CD4-positive, alpha-beta memory T cell (primary cell): ENCODE results near the gene ANKDD1A. TPM values are rescaled to one million over a fixed set of nuclear protein-coding genes. Genes with fewer than 3 reads are reported as not detected.

Experiments
- CTCF ChIA-PET: fragments of 350-600 bp; sonication (Branson Sonifier 250); formaldehyde crosslinking; loops from one replicate; lab custom pipeline; 2021; ENCODE audit warnings: inconsistent platforms; ENCODE audit not compliant: partially characterized antibody; lab: Charles Lee
- POLR2A ChIA-PET: fragments of 350-600 bp; sonication (Branson Sonifier 250); formaldehyde crosslinking; loops from one replicate; lab custom pipeline; 2021; ENCODE audit not compliant: partially characterized antibody; lab: Charles Lee
- DNase-seq, 5 donors: peaks; one replicate each; pipeline versions ENCODE4 v3.0.0 to v3.0.0-alpha.2; 2020 to 2022; ENCODE audit warnings: mixed read lengths in 1 of 5
- H3K27ac ChIP-seq: one replicate; pipeline ENCODE4 v1.7.0; 2013; ENCODE audit warnings: low read depth, low read length
- H3K27me3 ChIP-seq: 2 replicates; pipeline ENCODE4 v1.7.0; 2013; ENCODE audit warnings: mild to moderate bottlenecking, low read length, moderate library complexity; ENCODE audit not compliant: insufficient read depth
- H3K36me3 ChIP-seq: 2 replicates; pipeline ENCODE4 v1.7.0; 2013; ENCODE audit warnings: mild to moderate bottlenecking, low read length, moderate library complexity; ENCODE audit not compliant: insufficient read depth
- H3K4me1 ChIP-seq: 2 replicates; pipeline ENCODE4 v1.7.0; 2013; ENCODE audit warnings: mild to moderate bottlenecking, low read length, moderate library complexity; ENCODE audit not compliant: insufficient read depth
- H3K4me3 ChIP-seq, 2 donors: one replicate each; pipeline ENCODE4 v1.7.0; 2013; ENCODE audit warnings: low read length in 2 of 2, mild to moderate bottlenecking in 1 of 2
- H3K9me3 ChIP-seq, 2 donors: one replicate each; pipeline ENCODE4 v1.7.0; 2013; ENCODE audit warnings: low read length in 2 of 2, control low read depth in 1 of 2; ENCODE audit not compliant: control insufficient read depth in 1 of 2
- H3K27ac Mint-ChIP-seq, 7 donors: one replicate each; pipeline ENCODE4 v1.8.0; 2020 to 2021; ENCODE audit warnings: mixed read lengths in 7 of 7, mild to moderate bottlenecking in 6 of 7, inconsistent platforms in 3 of 7, moderate library complexity in 3 of 7
- H3K27me3 Mint-ChIP-seq, 2 donors: one replicate each; pipeline ENCODE4 v1.8.0; 2020 to 2021; ENCODE audit warnings: mixed read lengths in 2 of 2
- H3K36me3 Mint-ChIP-seq, 2 donors: one replicate each; pipeline ENCODE4 v1.8.0; 2020 to 2021; ENCODE audit warnings: mixed read lengths in 2 of 2, inconsistent platforms in 1 of 2, mild to moderate bottlenecking in 1 of 2
- H3K4me1 Mint-ChIP-seq, 4 donors: one replicate each; pipeline ENCODE4 v1.8.0; 2020 to 2021; ENCODE audit warnings: mixed read lengths in 4 of 4, mild to moderate bottlenecking in 1 of 4
- H3K4me3 Mint-ChIP-seq, 8 donors: one replicate each; pipeline ENCODE4 v1.8.0; 2020 to 2021; ENCODE audit warnings: mixed read lengths in 8 of 8, mild to moderate bottlenecking in 7 of 8, moderate library complexity in 6 of 8, inconsistent platforms in 3 of 8
- H3K9me3 Mint-ChIP-seq, 8 donors: one replicate each; pipeline ENCODE4 v1.8.0; 2020 to 2021; ENCODE audit warnings: mixed read lengths in 8 of 8, mild to moderate bottlenecking in 5 of 8, inconsistent platforms in 3 of 8, moderate library complexity in 1 of 8
- intact Hi-C: fragments of 100-400 bp; cut with micrococcal nuclease; formaldehyde crosslinking; loops from one replicate; pipeline ENCODE4 v1.15.1; 2023
- polyA plus RNA-seq, 2 donors: library from polyadenylated mRNA; unstranded; fragments of 300-500 nt; fragmentation: Illumina TruSeq; gene quantifications; one replicate each; pipeline ENCODE4 v1.2.3, GENCODE V29; 2021
- total RNA-seq, 2 experiments: library from RNA; stranded (reverse); gene quantifications; one replicate each; pipeline ENCODE4 v1.2.3, GENCODE V29; 2021

Gene ANKDD1A
- total and polyA plus RNA-seq, 4 experiments from 2014 or later = 0.16 to 5.9 (median 3.1) TPM

DNA sequence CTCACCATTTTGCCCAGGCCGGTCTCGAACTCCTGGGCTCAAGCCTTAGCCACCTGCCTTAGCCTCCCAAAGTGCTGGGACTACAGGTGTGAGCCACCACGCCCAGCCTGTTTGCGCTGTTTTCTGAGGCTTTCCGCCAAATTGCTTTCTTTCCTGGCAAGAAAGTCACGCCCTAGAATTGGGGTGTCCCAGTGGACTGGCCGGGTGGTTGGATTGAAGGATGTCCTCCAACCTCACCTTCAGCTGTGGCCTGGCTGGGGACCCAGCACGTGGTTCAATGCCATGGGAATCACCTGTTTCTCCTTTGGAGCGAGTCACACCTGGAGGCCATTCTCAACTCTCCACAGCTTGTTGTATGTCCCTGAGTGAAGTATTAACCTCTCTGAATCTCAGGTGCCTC, 5.8 kb upstream of the ANKDD1A start:
- no peak overlapping the region for H3K27ac ChIP-seq
- CTCF ChIA-PET = interaction anchor here (0.6 to 9.2 kb wide), 16 partner anchors 10 to 1490 kb away, joined by 3 to 122 read pairs (median 6); no protein-coding TSS in a partner anchor
- no peaks in the 10 kb centered on the region for H3K36me3 ChIP-seq
- Mint-ChIP-seq H3K9me3 (peaks cover 0 to 7% (median 3%) of the 10 kb centered on the region in 8 donors), H3K4me3 (no peak overlapping the region), H3K4me1 (peaks cover 32 to 44% (median 38%) of the 10 kb centered on the region in 4 donors), H3K36me3 (peaks cover 2 to 5% of the 10 kb centered on the region in 2 donors), H3K27ac (peak overlapping the region in 1 of 7 donors; percentile 83), H3K27me3 (peaks cover 0 to 3% of the 10 kb centered on the region in 2 donors)
- H3K27me3 ChIP-seq = no peaks in the 10 kb centered on the region
- intact Hi-C loops = loop anchor here (1.0 kb wide), 4 partner anchors 11 to 175 kb away; partner anchors contain the start of gene PLEKHO2
- H3K9me3 ChIP-seq = no peaks in the 10 kb centered on the region
- no peak for DNase-seq
- no peak overlapping the region for H3K4me3 ChIP-seq
- H3K4me1 ChIP-seq = peaks cover 41% of the 10 kb centered on the region
- POLR2A ChIA-PET = interaction anchor here (1.1 to 7.2 kb wide), 2 partner anchors 12 to 65 kb away, joined by 3 to 82 read pairs; partner anchors contain the start of gene PLEKHO2

DNA sequence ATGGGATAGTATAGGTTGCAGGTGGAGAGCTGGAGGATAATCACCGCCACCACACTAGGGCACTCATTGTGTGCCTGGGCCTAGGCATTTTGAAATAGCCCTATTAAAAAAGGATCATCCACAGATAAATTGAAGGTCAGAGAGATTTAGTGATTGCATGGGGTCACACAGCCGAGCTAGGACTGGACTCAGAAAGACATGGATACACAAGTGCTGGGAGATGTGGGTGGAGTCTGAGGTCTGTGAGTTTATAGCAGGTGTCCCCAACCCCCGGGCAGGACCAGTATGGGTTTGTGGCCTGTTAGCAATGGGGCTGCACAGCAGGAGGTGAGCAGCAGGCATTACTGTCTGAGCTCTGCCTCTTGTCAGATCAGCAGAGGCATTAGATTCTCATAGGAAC, 5.3 kb upstream of the ANKDD1A start:
- peaks cover 34 to 46% (median 41%) of the 10 kb centered on the region in 4 donors for H3K4me1 Mint-ChIP-seq
- no peaks in the 10 kb centered on the region for H3K9me3 ChIP-seq
- H3K27ac ChIP-seq = no peak overlapping the region
- H3K27ac Mint-ChIP-seq = peak overlapping the region in 1 of 7 donors; percentile 7
- peaks cover 0 to 3% of the 10 kb centered on the region in 2 donors for H3K27me3 Mint-ChIP-seq
- ChIA-PET POLR2A (interaction anchor here (1.1 to 7.2 kb wide), 2 partner anchors 13 to 65 kb away, joined by 3 to 82 read pairs; partner anchors contain the start of gene PLEKHO2), CTCF (interaction anchor here (0.6 to 9.2 kb wide), 12 partner anchors 10 to 1490 kb away, joined by 3 to 122 read pairs (median 8); no protein-coding TSS in a partner anchor)
- no peaks in the 10 kb centered on the region for H3K36me3 ChIP-seq
- H3K4me3 Mint-ChIP-seq = no peak overlapping the region
- H3K4me1 ChIP-seq = peaks cover 45% of the 10 kb centered on the region
- no peak for DNase-seq
- H3K36me3 Mint-ChIP-seq = peaks cover 0 to 5% of the 10 kb centered on the region in 2 donors
- intact Hi-C loops = no loop called here
- H3K4me3 ChIP-seq = no peak overlapping the region
- H3K27me3 ChIP-seq = no peaks in the 10 kb centered on the region
- peaks cover 0 to 5% (median 0%) of the 10 kb centered on the region in 8 donors for H3K9me3 Mint-ChIP-seq

DNA sequence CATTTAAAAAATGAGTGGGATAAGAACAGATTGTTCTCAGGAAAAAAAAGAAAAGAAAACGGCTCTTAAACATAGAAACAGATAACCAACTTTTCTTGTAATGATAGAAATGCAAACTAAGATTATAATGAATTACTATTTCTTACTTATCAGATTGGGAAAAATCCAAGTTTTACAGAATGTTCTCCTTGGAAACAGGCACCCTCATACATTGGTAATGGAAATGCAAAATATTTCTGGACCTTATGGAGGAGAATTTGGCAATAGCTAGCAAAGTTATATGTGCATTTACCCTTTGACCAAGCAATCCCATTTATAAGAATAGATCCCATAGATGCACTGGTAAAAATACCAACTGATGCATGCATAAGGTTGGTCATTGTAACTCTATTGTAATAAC, 3.7 kb upstream of the ANKDD1A start:
- Mint-ChIP-seq H3K9me3 (no peaks in the 10 kb centered on the region), H3K27ac (no peak overlapping the region), H3K27me3 (peaks cover 0 to 3% of the 10 kb centered on the region in 2 donors), H3K4me1 (peaks cover 22 to 32% (median 29%) of the 10 kb centered on the region in 4 donors), H3K4me3 (no peak overlapping the region), H3K36me3 (no peaks in the 10 kb centered on the region)
- H3K27me3 ChIP-seq = no peaks in the 10 kb centered on the region
- peaks cover 30% of the 10 kb centered on the region for H3K4me1 ChIP-seq
- no peak overlapping the region for H3K27ac ChIP-seq
- no peaks in the 10 kb centered on the region for H3K9me3 ChIP-seq
- H3K36me3 ChIP-seq = no peaks in the 10 kb centered on the region
- no peak for DNase-seq
- ChIA-PET POLR2A (interaction anchor here (7.2 kb wide), 1 partner anchor 14 kb away, joined by 82 read pairs; no protein-coding TSS in a partner anchor), CTCF (interaction anchor here (0.7 to 9.2 kb wide), 7 partner anchors 14 to 454 kb away, joined by 3 to 122 read pairs (median 27); no protein-coding TSS in a partner anchor)
- intact Hi-C loops = no loop called here
- H3K4me3 ChIP-seq = no peak overlapping the region

DNA sequence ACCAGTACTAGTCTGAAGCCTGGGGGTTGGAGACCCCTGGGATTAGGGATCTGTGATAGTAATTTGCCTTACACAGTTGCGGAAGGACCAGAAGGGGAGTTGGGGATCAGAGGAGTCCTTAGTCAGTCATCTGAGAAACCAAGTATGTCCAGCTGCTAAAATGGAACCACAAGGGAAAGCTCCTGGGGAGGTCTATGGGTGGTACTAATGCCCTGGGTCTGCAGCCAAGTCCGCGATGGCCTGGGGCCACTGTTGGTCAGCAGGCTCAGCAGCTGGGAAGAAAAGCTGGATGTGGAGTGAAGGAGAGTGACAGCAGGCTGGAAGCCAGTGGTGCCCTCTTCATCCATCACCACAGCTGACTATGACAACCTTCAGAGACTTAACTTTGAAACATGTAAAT, 2.2 kb upstream of the ANKDD1A start:
- intact Hi-C loops = no loop called here
- Histone ChIP-seq H3K4me1 (peaks cover 15% of the 10 kb centered on the region), H3K36me3 (no peaks in the 10 kb centered on the region), H3K4me3 (no peak overlapping the region), H3K27ac (no peak overlapping the region), H3K27me3 (no peaks in the 10 kb centered on the region), H3K9me3 (no peaks in the 10 kb centered on the region)
- H3K27ac Mint-ChIP-seq = no peak overlapping the region
- H3K27me3 Mint-ChIP-seq = peaks cover 0 to 3% of the 10 kb centered on the region in 2 donors
- DNase-seq = no peak
- no peak overlapping the region for H3K4me3 Mint-ChIP-seq
- ChIA-PET CTCF (interaction anchor here (1.0 to 2.2 kb wide), 4 partner anchors 72 to 175 kb away, joined by 3 to 7 read pairs (median 4); no protein-coding TSS in a partner anchor), POLR2A (interaction anchor here (3.5 kb wide), 1 partner anchor 16 kb away, joined by 18 read pairs; no protein-coding TSS in a partner anchor)
- no peaks in the 10 kb centered on the region for H3K36me3 Mint-ChIP-seq
- peaks cover 12 to 18% (median 15%) of the 10 kb centered on the region in 4 donors for H3K4me1 Mint-ChIP-seq
- H3K9me3 Mint-ChIP-seq = no peaks in the 10 kb centered on the region

DNA sequence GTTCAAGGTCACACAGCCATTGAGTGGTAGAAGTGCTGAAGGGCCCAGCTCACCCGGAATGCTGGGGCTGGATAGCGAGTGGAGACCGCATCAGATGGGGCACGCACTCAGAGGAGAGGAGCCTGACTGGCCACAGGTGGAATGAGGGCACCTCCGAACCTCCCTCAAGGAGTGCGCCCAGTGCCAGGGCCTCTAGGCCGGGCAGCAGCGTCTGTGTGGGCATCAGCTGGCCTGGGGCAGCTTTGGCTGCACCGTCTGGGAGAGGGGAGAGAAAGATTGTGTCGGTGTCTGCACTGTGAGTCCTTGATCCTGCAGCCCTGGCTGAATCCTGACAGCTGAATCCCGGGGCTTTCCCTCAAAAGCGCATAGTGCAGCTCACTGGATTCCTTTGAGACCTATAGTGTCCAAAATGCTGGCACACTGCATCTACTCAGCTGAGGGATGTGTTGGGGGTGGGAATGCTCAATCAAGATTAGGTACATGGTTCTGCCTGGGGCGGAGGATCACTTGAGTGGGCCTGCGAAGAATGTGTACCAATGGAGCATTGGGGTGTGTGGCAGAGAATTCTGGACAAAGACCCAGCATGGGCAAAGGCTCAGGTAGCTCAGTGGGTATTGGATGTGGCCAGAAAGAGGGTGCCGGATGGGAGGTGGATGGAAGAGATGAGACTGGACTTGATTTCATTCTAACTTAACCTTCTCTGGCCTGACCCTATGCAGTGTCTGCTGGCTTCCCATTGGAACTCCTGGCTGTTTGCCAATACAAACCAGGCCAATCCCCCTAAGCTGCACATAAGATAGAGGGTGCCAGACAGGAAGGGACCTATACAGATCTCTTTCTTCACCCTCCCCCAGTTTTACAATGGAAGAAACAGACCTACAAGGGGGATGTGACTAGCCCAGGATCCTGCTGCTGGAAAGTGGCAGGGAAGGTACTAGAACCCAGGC, 950 bp downstream of the ANKDD1A start:
- peaks cover 6 to 8% (median 7%) of the 10 kb centered on the region in 4 donors for H3K4me1 Mint-ChIP-seq
- peak overlapping the region in 7 of 8 donors; percentile 33 to 73 (median 47) for H3K4me3 Mint-ChIP-seq

DNA sequence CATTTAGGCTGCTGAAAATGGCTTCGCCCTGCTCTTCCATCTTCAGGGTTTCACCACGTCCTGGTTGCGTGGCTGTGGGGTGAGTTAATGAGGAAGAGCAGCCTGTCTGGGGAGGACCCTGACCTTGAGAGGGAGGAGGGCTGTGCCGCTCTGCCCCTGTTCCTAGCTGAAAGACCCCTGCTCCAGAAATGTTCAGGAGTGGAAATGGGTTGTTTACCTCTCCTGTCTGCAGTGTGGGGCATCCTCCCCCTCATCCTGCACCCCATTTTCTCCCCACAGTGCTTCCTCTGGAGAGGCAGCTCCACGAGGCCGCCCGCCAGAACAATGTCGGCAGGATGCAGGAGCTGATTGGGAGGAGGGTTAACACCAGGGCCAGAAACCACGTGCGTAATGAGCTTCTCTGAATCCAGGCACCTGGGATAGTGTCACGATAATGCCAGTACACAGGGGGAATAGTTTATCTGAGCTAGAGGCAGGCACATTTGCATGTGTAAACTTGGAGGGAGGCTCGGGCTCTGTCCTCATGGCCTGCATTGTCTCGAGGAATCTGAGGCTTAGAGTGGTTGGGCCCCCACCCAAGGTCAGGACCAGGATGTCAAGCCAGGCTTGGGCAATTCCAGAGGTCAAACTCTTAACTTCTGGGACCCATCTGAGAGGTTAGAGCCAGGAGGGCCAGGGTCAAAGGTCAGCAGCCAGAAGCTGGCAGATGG, 4.0 kb downstream of the ANKDD1A start:
- no peaks in the 10 kb centered on the region for H3K36me3 ChIP-seq
- intact Hi-C loops = no loop called here
- H3K9me3 ChIP-seq = no peaks in the 10 kb centered on the region
- no peak for DNase-seq
- no peaks in the 10 kb centered on the region for H3K27me3 ChIP-seq
- no peaks in the 10 kb centered on the region for H3K9me3 Mint-ChIP-seq
- peaks cover 7% of the 10 kb centered on the region for H3K4me1 ChIP-seq
- H3K36me3 Mint-ChIP-seq = no peaks in the 10 kb centered on the region
- peaks cover 6 to 8% (median 7%) of the 10 kb centered on the region in 4 donors for H3K4me1 Mint-ChIP-seq
- ChIA-PET POLR2A (interaction anchor here (0.9 to 1.2 kb wide), 2 partner anchors 22 to 270 kb away, joined by 3 to 4 read pairs; partner anchors contain the start of gene CLPX), CTCF (interaction anchor here (1.2 to 2.4 kb wide), 2 partner anchors 9 to 228 kb away, joined by 3 to 9 read pairs; no protein-coding TSS in a partner anchor)
- H3K27ac Mint-ChIP-seq = peak overlapping the region in 1 of 7 donors; percentile 37
- H3K4me3 ChIP-seq = no peak overlapping the region
- H3K27ac ChIP-seq = no peak overlapping the region
- H3K4me3 Mint-ChIP-seq = no peak overlapping the region
- no peaks in the 10 kb centered on the region for H3K27me3 Mint-ChIP-seq

More for the DNA sequence above, 950 bp downstream of the ANKDD1A start:
- Histone ChIP-seq H3K4me3 (no peak overlapping the region), H3K36me3 (no peaks in the 10 kb centered on the region), H3K27ac (no peak overlapping the region), H3K9me3 (no peaks in the 10 kb centered on the region), H3K4me1 (peaks cover 7% of the 10 kb centered on the region), H3K27me3 (no peaks in the 10 kb centered on the region)
- Mint-ChIP-seq H3K36me3 (no peaks in the 10 kb centered on the region), H3K9me3 (no peaks in the 10 kb centered on the region), H3K27ac (no peak overlapping the region), H3K27me3 (peaks cover 0 to 3% of the 10 kb centered on the region in 2 donors)
- intact Hi-C loops = no loop called here
- CTCF ChIA-PET = interaction anchor here (0.6 to 1.8 kb wide), 6 partner anchors 13 to 183 kb away, joined by 3 to 7 read pairs (median 4); no protein-coding TSS in a partner anchor
- POLR2A ChIA-PET = interaction anchor here (0.9 to 3.5 kb wide), 3 partner anchors 9 to 77 kb away, joined by 3 to 18 read pairs (median 4); no protein-coding TSS in a partner anchor
- DNase-seq = no peak
